Parathyroid adenoma (tissue), 2 donors: ENCODE measurements around the gene SPINT3.
"Not testable (repeated sequence)": the region's sequence is repeated elsewhere in the genome, so short reads cannot be mapped to it uniquely, and the experiment has no call there.

Experiments used
- H2AFZ ChIP-seq: fragments of 300-600 bp; sonication (generic); one replicate; pipeline ENCODE4 v1.7.0; 2017; ENCODE audit warnings: antibody characterized with exemption, mild to moderate bottlenecking
- H3K27ac ChIP-seq: fragments of 300-600 bp; sonication (generic); one replicate; pipeline ENCODE4 v1.7.0; 2017
- H3K27me3 ChIP-seq: fragments of 300-600 bp; sonication (generic); one replicate; pipeline ENCODE4 v1.7.0; 2017; ENCODE audit warnings: low read length; ENCODE audit not compliant: control insufficient read depth, insufficient read depth
- H3K36me3 ChIP-seq: fragments of 300-600 bp; sonication (generic); one replicate; pipeline ENCODE4 v1.7.0; 2017; ENCODE audit warnings: low read length; ENCODE audit not compliant: control insufficient read depth, insufficient read depth
- H3K4me1 ChIP-seq: fragments of 300-600 bp; sonication (generic); one replicate; pipeline ENCODE4 v1.7.0; 2017; ENCODE audit warnings: control low read depth
- H3K4me2 ChIP-seq: fragments of 300-600 bp; sonication (generic); one replicate; pipeline ENCODE4 v1.7.0; 2017; ENCODE audit warnings: low read length
- H3K4me3 ChIP-seq: fragments of 300-600 bp; sonication (generic); one replicate; pipeline ENCODE4 v1.7.0; 2017; ENCODE audit warnings: low read depth, low read length
- H3K79me2 ChIP-seq: fragments of 300-600 bp; sonication (generic); one replicate; pipeline ENCODE4 v1.7.0; 2017; ENCODE audit warnings: control low read depth
- H3K9ac ChIP-seq: fragments of 300-600 bp; sonication (generic); one replicate; pipeline ENCODE4 v1.7.0; 2017; ENCODE audit warnings: mild to moderate bottlenecking
- H3K9me3 ChIP-seq: fragments of 300-600 bp; sonication (generic); one replicate; pipeline ENCODE4 v1.7.0; 2017; ENCODE audit warnings: low read length; ENCODE audit not compliant: control insufficient read depth
- TF ChIP-seq, protein P1 (sequence below): fragments of 300-600 bp; sonication (generic); IDR thresholded peaks from one replicate; pipeline ENCODE4 v1.7.0; 2017; ENCODE audit warnings: antibody characterized with exemption, mild to moderate bottlenecking
- donor health status: primary hyperparathyroidism.

Gene SPINT3

DNA sequence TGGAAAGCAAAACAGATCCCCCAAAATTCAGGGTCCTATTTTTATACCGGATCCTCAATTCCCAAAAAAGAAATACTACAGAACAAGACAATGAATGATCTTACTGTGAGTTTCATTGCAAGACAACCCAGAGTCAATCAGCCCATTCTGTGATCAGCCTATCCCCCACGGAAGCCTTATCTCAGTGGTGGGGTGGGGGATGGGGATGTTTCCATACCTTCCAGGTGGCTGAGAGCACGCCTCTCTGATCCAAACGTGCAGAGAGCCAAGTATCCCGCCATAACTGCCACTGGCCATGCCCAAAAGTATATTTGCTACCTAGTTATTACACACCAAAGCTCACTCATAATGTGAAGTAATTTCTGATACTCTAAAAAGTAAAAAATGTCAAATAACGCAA is 30.7 kb downstream of the SPINT3 start:
- TF ChIP-seq, protein P1, sequence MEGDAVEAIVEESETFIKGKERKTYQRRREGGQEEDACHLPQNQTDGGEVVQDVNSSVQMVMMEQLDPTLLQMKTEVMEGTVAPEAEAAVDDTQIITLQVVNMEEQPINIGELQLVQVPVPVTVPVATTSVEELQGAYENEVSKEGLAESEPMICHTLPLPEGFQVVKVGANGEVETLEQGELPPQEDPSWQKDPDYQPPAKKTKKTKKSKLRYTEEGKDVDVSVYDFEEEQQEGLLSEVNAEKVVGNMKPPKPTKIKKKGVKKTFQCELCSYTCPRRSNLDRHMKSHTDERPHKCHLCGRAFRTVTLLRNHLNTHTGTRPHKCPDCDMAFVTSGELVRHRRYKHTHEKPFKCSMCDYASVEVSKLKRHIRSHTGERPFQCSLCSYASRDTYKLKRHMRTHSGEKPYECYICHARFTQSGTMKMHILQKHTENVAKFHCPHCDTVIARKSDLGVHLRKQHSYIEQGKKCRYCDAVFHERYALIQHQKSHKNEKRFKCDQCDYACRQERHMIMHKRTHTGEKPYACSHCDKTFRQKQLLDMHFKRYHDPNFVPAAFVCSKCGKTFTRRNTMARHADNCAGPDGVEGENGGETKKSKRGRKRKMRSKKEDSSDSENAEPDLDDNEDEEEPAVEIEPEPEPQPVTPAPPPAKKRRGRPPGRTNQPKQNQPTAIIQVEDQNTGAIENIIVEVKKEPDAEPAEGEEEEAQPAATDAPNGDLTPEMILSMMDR: no peak

DNA sequence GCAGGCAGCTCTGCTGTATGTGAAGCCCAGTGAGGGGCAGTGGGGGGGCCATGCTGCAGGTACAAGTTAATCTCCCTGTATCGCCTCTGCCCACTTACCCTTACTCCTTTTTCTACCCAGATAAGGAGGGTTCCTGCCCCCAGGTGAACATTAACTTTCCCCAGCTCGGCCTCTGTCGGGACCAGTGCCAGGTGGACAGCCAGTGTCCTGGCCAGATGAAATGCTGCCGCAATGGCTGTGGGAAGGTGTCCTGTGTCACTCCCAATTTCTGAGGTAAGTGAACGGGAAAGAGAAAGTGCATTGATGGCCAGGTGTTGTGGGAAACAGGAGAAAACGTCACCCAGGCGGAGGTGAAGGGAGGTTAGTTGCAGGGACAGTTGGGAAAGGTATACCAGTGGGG is 35.6 kb downstream of the SPINT3 start:
- no peak overlapping the region for H3K9ac ChIP-seq
- H3K36me3 ChIP-seq: no peaks in the 10 kb centered on the region
- H3K27ac ChIP-seq: no peak overlapping the region
- H3K4me1 ChIP-seq: no peaks in the 10 kb centered on the region
- no peaks in the 10 kb centered on the region for H3K79me2 ChIP-seq
- TF ChIP-seq, protein P1: no peak
- H3K4me3 ChIP-seq: no peak overlapping the region
- no peaks in the 10 kb centered on the region for H3K27me3 ChIP-seq
- H3K4me2 ChIP-seq: no peak overlapping the region
- H2AFZ ChIP-seq: no peak overlapping the region
- no peaks in the 10 kb centered on the region for H3K9me3 ChIP-seq

More for the DNA sequence above, 30.7 kb downstream of the SPINT3 start:
- Histone ChIP-seq H3K4me2 (no peak overlapping the region), H3K4me3 (no peak overlapping the region), H3K27me3 (no peaks in the 10 kb centered on the region), H3K27ac (no peak overlapping the region), H3K9me3 (no peaks in the 10 kb centered on the region), H3K9ac (no peak overlapping the region), H3K4me1 (no peaks in the 10 kb centered on the region), H2AFZ (no peak overlapping the region), H3K36me3 (no peaks in the 10 kb centered on the region), H3K79me2 (no peaks in the 10 kb centered on the region)

DNA sequence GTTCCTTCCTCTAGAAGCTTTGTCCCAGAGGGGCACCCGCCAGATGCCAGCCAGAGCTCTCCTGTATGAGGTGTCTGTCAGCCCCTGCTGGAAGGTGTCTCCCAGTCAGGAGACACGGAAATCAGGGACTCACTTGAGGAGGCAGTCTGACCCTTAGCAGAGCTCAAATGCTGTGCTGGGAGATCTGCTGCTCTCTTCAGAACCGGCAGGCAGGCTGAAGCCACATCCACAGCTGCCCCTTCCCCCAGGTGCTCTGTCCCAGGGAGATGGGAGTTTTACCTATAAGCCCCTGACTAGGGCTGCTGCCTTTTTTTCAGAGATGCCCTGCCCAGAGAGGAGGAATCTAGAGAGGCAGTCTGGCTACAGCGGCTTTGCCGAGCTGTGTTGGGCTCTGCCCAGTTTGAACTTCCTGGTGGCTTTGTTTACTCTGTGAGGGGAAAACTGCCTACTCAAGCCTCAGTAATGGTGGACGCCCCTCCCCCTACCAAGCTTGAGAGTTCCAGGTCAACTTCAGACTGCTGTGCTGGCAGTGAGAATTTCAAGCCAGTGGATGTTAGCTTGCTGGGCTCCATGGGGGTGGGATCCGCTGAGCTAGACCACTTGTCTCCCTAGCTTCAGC is 37.8 kb downstream of the SPINT3 start:
- H3K4me2 ChIP-seq, H3K27me3 ChIP-seq, H3K9me3 ChIP-seq, H2AFZ ChIP-seq, H3K36me3 ChIP-seq, H3K79me2 ChIP-seq, H3K4me1 ChIP-seq, H3K9ac ChIP-seq, H3K27ac ChIP-seq, H3K4me3 ChIP-seq: not testable (repeated sequence)

DNA sequence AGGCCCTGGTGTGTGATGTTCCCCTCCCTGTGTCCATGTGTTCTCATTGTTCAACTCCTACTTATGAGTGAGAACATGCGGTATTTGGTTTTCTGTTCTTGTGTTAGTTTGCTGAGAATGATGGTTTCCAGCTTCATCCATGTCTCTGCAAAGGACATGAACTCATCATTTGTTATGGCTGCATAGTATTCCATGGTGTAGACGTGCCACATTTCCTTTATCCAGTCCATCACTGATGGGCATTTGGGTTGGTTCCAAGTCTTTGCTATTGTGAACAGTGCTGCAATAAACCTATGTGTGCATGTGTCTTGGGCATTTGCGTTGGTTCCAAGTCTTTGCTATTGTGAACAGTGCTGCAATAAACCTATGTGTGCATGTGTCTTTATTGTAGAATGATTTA is 43.1 kb downstream of the SPINT3 start:
- H2AFZ ChIP-seq, H3K4me3 ChIP-seq, H3K79me2 ChIP-seq, H3K4me1 ChIP-seq, H3K4me2 ChIP-seq, H3K27me3 ChIP-seq, H3K27ac ChIP-seq, H3K36me3 ChIP-seq, H3K9me3 ChIP-seq, H3K9ac ChIP-seq: not testable (repeated sequence)

DNA sequence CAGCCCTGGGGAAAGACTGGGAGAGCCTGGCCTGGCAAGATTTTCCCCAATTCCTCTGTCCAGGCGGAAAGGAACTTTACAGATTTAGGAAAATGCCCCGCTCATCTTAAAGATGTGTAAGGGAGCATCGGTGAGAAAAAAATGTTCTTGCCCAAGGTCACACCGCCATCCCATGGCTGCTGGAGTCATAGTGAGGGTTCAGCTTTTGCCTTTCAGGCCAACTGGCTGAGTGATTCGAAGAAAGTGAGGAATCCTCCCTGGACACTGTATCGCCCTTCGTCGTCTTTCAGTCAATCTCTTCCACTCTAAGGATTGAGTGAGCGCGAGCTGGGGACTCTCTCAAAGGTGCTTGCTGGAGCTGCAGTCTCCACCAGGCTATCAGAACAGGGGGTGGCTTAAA is 44.5 kb downstream of the SPINT3 start:
- TF ChIP-seq, protein P1: no peak
- Histone ChIP-seq H3K4me3 (peak overlapping the region; percentile 37), H3K79me2 (no peaks in the 10 kb centered on the region)

More for the DNA sequence above, 44.5 kb downstream of the SPINT3 start:
- peak overlapping the region; percentile 90 for H3K4me2 ChIP-seq
- no peaks in the 10 kb centered on the region for H3K9me3 ChIP-seq
- H3K4me1 ChIP-seq: no peaks in the 10 kb centered on the region
- peak overlapping the region; percentile 95 for H2AFZ ChIP-seq
- H3K27ac ChIP-seq: peak overlapping the region; percentile 72
- H3K9ac ChIP-seq: no peak overlapping the region
- no peaks in the 10 kb centered on the region for H3K36me3 ChIP-seq
- H3K27me3 ChIP-seq: no peaks in the 10 kb centered on the region
